GM12878 (cell line): ENCODE measurements around the gene ATP6V0A4. TPM values are rescaled to one million over a fixed set of nuclear protein-coding genes. Genes with fewer than 3 reads are reported as not detected.

Experiments used
- ATAC-seq: fragments of 200-7000 bp; cut with Tn5 transposase; 3 replicates; pipeline ENCODE4 v1.9.1; 2020; ENCODE audit warnings: mild to moderate bottlenecking, moderate library complexity
- BruUV-seq: library from RNA; stranded (reverse); fragments of 400-500 nt; replicated peaks from 2 replicates; lab custom pipeline; 2021; lab: Mats Ljungman, UMichigan
- CTCF ChIA-PET: fragments of 300-600 bp; sonication (Branson Sonifier 250); formaldehyde crosslinking; extraction: SDS; loops from one replicate; lab custom pipeline; 2021; ENCODE audit warnings: inconsistent platforms; lab: Yijun Ruan, JAX
- POLR2A ChIA-PET: fragments of 350-600 bp; formaldehyde crosslinking; extraction: SDS; loops from one replicate; lab custom pipeline; 2021; ENCODE audit warnings: inconsistent platforms; lab: Charles Lee
- RAD21 ChIA-PET: fragments of 300-600 bp; sonication (Branson Sonifier 250); formaldehyde crosslinking; loops from one replicate; lab custom pipeline; 2023; ENCODE audit warnings: antibody characterized with exemption; ENCODE audit not compliant: unreplicated experiment; lab: Charles Lee
- SMC1A ChIA-PET: fragments of 300-600 bp; sonication (Branson Sonifier 250); formaldehyde crosslinking; loops from one replicate; lab custom pipeline; 2023; ENCODE audit not compliant: unreplicated experiment, uncharacterized antibody; lab: Charles Lee
- DNase-seq: peaks from one replicate; pipeline ENCODE4 v3.0.0-alpha.2; 2011; ENCODE audit warnings: low read depth, low spot score
- FAIRE-seq: peaks from 3 replicates; lab custom pipeline; 2011; peaks lifted over from hg19 to GRCh38; lab: Jason Lieb, UNC
- H2AFZ ChIP-seq: 2 replicates; pipeline ENCODE4 v1.6.0; 2011; ENCODE audit warnings: low read depth, low read length, control low read depth; ENCODE audit not compliant: control insufficient read depth
- H3K27ac ChIP-seq: 2 replicates; pipeline ENCODE4 v1.5.1; 2011; ENCODE audit warnings: control low read depth; ENCODE audit not compliant: control insufficient read depth, insufficient read depth
- H3K27me3 ChIP-seq, 2 experiments: replicated peaks in 1 of 2; 2 replicates each; pipeline versions ENCODE4 v1.6.0 to v1.6.1; 2011; ENCODE audit warnings: low read length in 1 of 2; ENCODE audit not compliant: control insufficient read depth in 2 of 2, insufficient read depth in 2 of 2
- H3K36me3 ChIP-seq, 2 experiments: 2 replicates each; pipeline ENCODE4 v1.5.1; 2011; ENCODE audit warnings: low read length in 1 of 2; ENCODE audit not compliant: control insufficient read depth in 2 of 2, insufficient read depth in 2 of 2
- H3K4me1 ChIP-seq: 2 replicates; pipeline ENCODE4 v1.6.1; 2011; ENCODE audit warnings: mild to moderate bottlenecking, low read length, moderate library complexity, mixed read lengths; ENCODE audit not compliant: control insufficient read depth, insufficient read depth
- H3K4me2 ChIP-seq: 2 replicates; pipeline ENCODE4 v1.6.0; 2011; ENCODE audit warnings: control low read depth; ENCODE audit not compliant: control insufficient read depth, insufficient read depth
- H3K4me3 ChIP-seq: fragments of 200-600 bp; sonication (generic); 2 replicates; pipeline ENCODE4 v1.5.1; 2016
- H3K79me2 ChIP-seq: 2 replicates; pipeline ENCODE4 v1.6.0; 2011; ENCODE audit warnings: low read length; ENCODE audit not compliant: control insufficient read depth, insufficient read depth
- H3K9ac ChIP-seq: 2 replicates; pipeline ENCODE4 v1.8.0; 2011; ENCODE audit warnings: low read length, control low read depth, mixed read lengths; ENCODE audit not compliant: control insufficient read depth, insufficient read depth
- H3K9me3 ChIP-seq: replicated peaks from 3 replicates; pipeline ENCODE4 v1.5.1; 2011; ENCODE audit warnings: mild to moderate bottlenecking, low read length; ENCODE audit not compliant: control insufficient read depth, insufficient read depth
- H4K20me1 ChIP-seq: 2 replicates; pipeline ENCODE4 v1.6.0; 2011; ENCODE audit not compliant: control insufficient read depth, insufficient read depth
- BACH1 ChIP-seq: fragments of 450-650 bp; IDR thresholded peaks from 2 replicates; pipeline ENCODE4 v1.6.1; 2017; ENCODE audit warnings: mild to moderate bottlenecking, borderline replicate concordance
- CHD1 ChIP-seq: IDR thresholded peaks from 2 replicates; pipeline ENCODE4 v1.6.1; 2012; ENCODE audit warnings: low read depth, low read length, improper control_type of control experiment
- EED ChIP-seq: sonication (generic); IDR thresholded peaks from 2 replicates; pipeline ENCODE4 v1.6.1; 2016; ENCODE audit warnings: antibody characterized with exemption, low read depth
- FOXM1 ChIP-seq: IDR thresholded peaks from 2 replicates; pipeline ENCODE4 v1.6.1; 2012; ENCODE audit warnings: low read depth, mild to moderate bottlenecking, inconsistent platforms, low read length, moderate library complexity
- GABPA ChIP-seq: IDR thresholded peaks from 2 replicates; pipeline ENCODE4 v1.6.1; 2014; ENCODE audit warnings: antibody characterized with exemption, low read depth, mild to moderate bottlenecking, inconsistent platforms
- NFIC ChIP-seq: IDR thresholded peaks from 2 replicates; pipeline ENCODE4 v1.6.1; 2012; ENCODE audit warnings: low read depth, mild to moderate bottlenecking, inconsistent platforms, low read length, moderate library complexity
- NKRF ChIP-seq: fragments of 450-650 bp; conservative IDR thresholded peaks from 2 replicates; pipeline ENCODE4 v1.6.1; 2017; ENCODE audit warnings: mild to moderate bottlenecking, moderate library complexity
- PAX8 ChIP-seq: fragments of 450-650 bp; IDR thresholded peaks from 2 replicates; pipeline ENCODE4 v1.6.1; 2017; ENCODE audit warnings: mild to moderate bottlenecking, moderate library complexity
- SMAD5 ChIP-seq: IDR thresholded peaks from 2 replicates; pipeline ENCODE4 v1.6.1; 2016; ENCODE audit warnings: antibody characterized with exemption, low read depth
- WGBS: methylation state at CpG from one replicate; pipeline ENCODE4 v1.1.6; 2016; ENCODE audit warnings: low lambda C conversion rate; ENCODE audit not compliant: insufficient replicate concordance, insufficient coverage; ENCODE audit errors: missing lambda C conversion rate; 5-methylcytosine and 5-hydroxymethylcytosine counted together
- in situ Hi-C: fragments of 300-500 bp; cut with MboI; formaldehyde crosslinking; loops from 9 replicates; pipeline ENCODE4 v1.14.3; 2018; ENCODE audit warnings: mixed read lengths
- intact Hi-C: fragments of 100-400 bp; cut with micrococcal nuclease; formaldehyde crosslinking; loops from one replicate; pipeline ENCODE4 v1.14.2; 2022; ENCODE audit not compliant: unreplicated experiment
- polyA plus RNA-seq, 11 experiments: library from polyadenylated mRNA; depleted of rRNA in 4 of 11; unstranded in 6 of 11; stranded (reverse) in 5 of 11; fragments of >200 nt; fragmentation: Nextera tagmentation in 4 of 11; fragmentation: Illumina TruSeq in 1 of 11; extraction: Ambion mirVana in 4 of 11; extraction: Trizol in 1 of 11; gene quantifications; 1 replicate in 1 of 11; 2 replicates in 10 of 11; pipeline versions ENCODE4 v1.2.1 to v1.2.3, GENCODE V29; 2011 to 2016; ENCODE audit warnings: inconsistent platforms in 2 of 11, missing spikeins in 2 of 11, low read depth in 1 of 11
- total RNA-seq, 4 experiments: library from RNA; depleted of rRNA in 3 of 4; stranded (reverse); fragments of >200 nt in 3 of 4; fragmentation: Illumina TruSeq in 1 of 4; extraction: Trizol in 1 of 4; gene quantifications; 2 replicates each; pipeline versions ENCODE4 v1.2.1 to v1.2.3, GENCODE V29; 2013 to 2021

ATP6V0A4 gene
- total and polyA plus RNA-seq, 10 of the 15 experiments (the other 5 are each of a cell fraction or from before 2014, with no cell fraction given) = not detected

GRCh38 chr7:138738114-138738513, 59.9 kb downstream of the ATP6V0A4 start:
- no peaks in the 10 kb centered on the region; the same call in 1 of the 3 replicates for H3K9me3 ChIP-seq
- ChIA-PET CTCF (interaction anchor here (0.6 to 3.3 kb wide), 41 partner anchors 8 to 834 kb away, joined by 3 to 92 read pairs (median 4); no protein-coding TSS in a partner anchor), POLR2A (no interaction called here), SMC1A (interaction anchor here (1.1 to 3.4 kb wide), 15 partner anchors 11 to 916 kb away, joined by 3 to 87 read pairs (median 6); partner anchors contain the start of gene CREB3L2), RAD21 (interaction anchor here (0.9 to 3.3 kb wide), 21 partner anchors 129 to 1131 kb away, joined by 3 to 92 read pairs (median 5); partner anchors contain the start of genes CREB3L2 and TRIM24)
- in situ Hi-C loops = loop anchor here (5.0 to 25.0 kb wide), 5 partner anchors 291 to 1126 kb away; partner anchors contain the start of gene CREB3L2
- no peaks in the 10 kb centered on the region for H3K4me1 ChIP-seq
- intact Hi-C loops = loop anchor here (1.0 to 10.0 kb wide), 7 partner anchors 289 to 1131 kb away; no protein-coding TSS in a partner anchor
- H3K36me3 ChIP-seq = no peaks in the 10 kb centered on the region
- H3K9ac ChIP-seq = no peak overlapping the region
- H4K20me1 ChIP-seq = no peaks in the 10 kb centered on the region
- H3K4me2 ChIP-seq = no peak overlapping the region
- H3K27ac ChIP-seq = no peak overlapping the region
- DNase-seq (no peak), FAIRE-seq (no peak), ATAC-seq (no peak)
- TF ChIP-seq CHD1 (no peak), NFIC (no peak)
- H3K27me3 ChIP-seq = no peaks in the 10 kb centered on the region
- WGBS = 9% methylated on average over 3 of the region's 3 CpGs
- H3K79me2 ChIP-seq = no peaks in the 10 kb centered on the region
- H3K4me3 ChIP-seq = no peak overlapping the region
- BruUV-seq = no TSS peak
- H2AFZ ChIP-seq = no peak overlapping the region; the same call in 1 of the 2 replicates

- BruUV-seq = no TSS peak
- RAD21 ChIA-PET = no interaction called here
These were observed 62.6 kb downstream of the ATP6V0A4 start for GRCh38 chr7:138735399-138735798.

More at GRCh38 chr7:138735399-138735798, 62.6 kb downstream of the ATP6V0A4 start:
- no peak for TF ChIP-seq SMAD5
- no peak for TF ChIP-seq NKRF
- no peak for TF ChIP-seq FOXM1
- no peak for TF ChIP-seq GABPA
- no peak for TF ChIP-seq BACH1
- no peak for TF ChIP-seq EED
- no peak for TF ChIP-seq PAX8
- TF ChIP-seq, all 136 proteins: peak for 0
- no peak overlapping the region for H3K27ac ChIP-seq
- ChIA-PET CTCF (no interaction called here), POLR2A (no interaction called here), SMC1A (no interaction called here)
- H3K9ac ChIP-seq = no peak overlapping the region
- DNase-seq (no peak), ATAC-seq (no peak), FAIRE-seq (no peak)
- H3K79me2 ChIP-seq = no peaks in the 10 kb centered on the region
- WGBS = 16% methylated on average over 6 of the region's 6 CpGs
- in situ Hi-C loops (loop anchor here (5.0 to 25.0 kb wide), 5 partner anchors 288 to 1123 kb away; partner anchors contain the start of gene CREB3L2), intact Hi-C loops (loop anchor here (10.0 kb wide), 1 partner anchor 1081 kb away; no protein-coding TSS in a partner anchor)
- no peak overlapping the region for H2AFZ ChIP-seq
- H4K20me1 ChIP-seq = no peaks in the 10 kb centered on the region
- no peaks in the 10 kb centered on the region for H3K36me3 ChIP-seq
- H3K4me1 ChIP-seq = no peaks in the 10 kb centered on the region
- H3K27me3 ChIP-seq = no peaks in the 10 kb centered on the region
- H3K4me2 ChIP-seq = no peak overlapping the region
- no peaks in the 10 kb centered on the region; the same call in 1 of the 3 replicates for H3K9me3 ChIP-seq
- no peak overlapping the region for H3K4me3 ChIP-seq
